ENCODE results near the gene AGER. TPM values are rescaled to one million over a fixed set of nuclear protein-coding genes. Genes with fewer than 3 reads are reported as not detected.
A peak's percentile ranks its signal among the peaks of the same experiment; 100 is the strongest.
"Not testable (repeated sequence)": the region's sequence is repeated elsewhere in the genome, so short reads cannot be mapped to it uniquely, and the experiment has no call there.

The AGER gene
- total RNA-seq, 2 donors from 2014 or later: 3.0 to 4.9 TPM

DNA sequence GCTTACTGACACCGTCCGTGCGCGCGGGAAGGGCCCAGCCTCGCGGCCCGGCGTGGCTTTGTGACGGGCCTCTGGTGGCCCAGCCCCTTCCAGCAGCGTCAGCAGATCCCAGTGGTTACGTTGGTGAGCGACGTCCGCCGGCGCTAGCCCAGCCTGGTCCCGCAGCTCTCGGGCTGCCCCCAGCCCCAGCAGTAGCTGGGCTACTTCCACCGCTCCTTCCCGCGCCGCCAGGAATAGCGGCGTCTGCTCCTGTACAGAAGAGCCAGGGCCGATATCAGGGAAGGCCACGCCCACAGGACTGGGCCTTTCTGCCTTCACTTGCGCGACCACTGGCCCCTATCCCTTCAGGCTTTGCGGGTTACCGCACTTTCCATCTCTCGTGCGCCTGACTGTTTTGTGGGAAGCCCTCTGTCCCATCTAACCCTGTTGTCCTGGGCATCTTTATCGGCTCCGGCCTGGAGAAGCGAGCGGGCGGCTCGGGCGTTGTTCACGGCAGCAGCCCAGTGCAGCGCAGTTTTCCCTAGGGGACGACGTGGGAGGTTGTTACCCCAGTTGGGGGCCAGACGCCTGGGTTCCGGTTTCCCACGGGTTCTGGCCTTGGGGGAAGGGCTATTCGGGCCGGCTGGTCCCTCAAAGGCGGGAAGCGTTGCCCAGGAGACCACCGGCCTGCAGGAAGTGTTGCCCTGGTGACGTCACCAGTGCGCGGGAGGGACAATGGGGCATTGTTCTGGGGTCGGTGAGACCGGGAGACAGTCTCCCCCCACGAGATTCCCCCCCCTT, 12.0 kb upstream of the AGER start:
- DNase-seq (peak; percentile 87 to 93 (median 90)), ATAC-seq (peak; percentile 34)
- H3K4me1 ChIP-seq: peaks cover 21% of the 10 kb centered on the region
- peak overlapping the region; percentile 10 to 61 for H3K4me3 ChIP-seq
- peak overlapping the region; percentile 95 to 100 (median 99) for H3K27ac ChIP-seq
- TF ChIP-seq POLR2A (IDR thresholded peaks at IDR 0.05): peak; percentile 97 to 99 (median 99)
- TF ChIP-seq, protein P1, sequence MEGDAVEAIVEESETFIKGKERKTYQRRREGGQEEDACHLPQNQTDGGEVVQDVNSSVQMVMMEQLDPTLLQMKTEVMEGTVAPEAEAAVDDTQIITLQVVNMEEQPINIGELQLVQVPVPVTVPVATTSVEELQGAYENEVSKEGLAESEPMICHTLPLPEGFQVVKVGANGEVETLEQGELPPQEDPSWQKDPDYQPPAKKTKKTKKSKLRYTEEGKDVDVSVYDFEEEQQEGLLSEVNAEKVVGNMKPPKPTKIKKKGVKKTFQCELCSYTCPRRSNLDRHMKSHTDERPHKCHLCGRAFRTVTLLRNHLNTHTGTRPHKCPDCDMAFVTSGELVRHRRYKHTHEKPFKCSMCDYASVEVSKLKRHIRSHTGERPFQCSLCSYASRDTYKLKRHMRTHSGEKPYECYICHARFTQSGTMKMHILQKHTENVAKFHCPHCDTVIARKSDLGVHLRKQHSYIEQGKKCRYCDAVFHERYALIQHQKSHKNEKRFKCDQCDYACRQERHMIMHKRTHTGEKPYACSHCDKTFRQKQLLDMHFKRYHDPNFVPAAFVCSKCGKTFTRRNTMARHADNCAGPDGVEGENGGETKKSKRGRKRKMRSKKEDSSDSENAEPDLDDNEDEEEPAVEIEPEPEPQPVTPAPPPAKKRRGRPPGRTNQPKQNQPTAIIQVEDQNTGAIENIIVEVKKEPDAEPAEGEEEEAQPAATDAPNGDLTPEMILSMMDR (IDR thresholded peaks at IDR 0.05): peak in 1 of 7 experiments; percentile 9
- 0% methylated on average over 2 to 58 of the region's 58 CpGs for WGBS, 2 donors
- no peaks in the 10 kb centered on the region for H3K36me3 ChIP-seq (replicated peaks in 1 of 2; ENCODE audit: insufficient read depth in 1 of 2, low read depth in 2 of 2)
- H3K9me3 ChIP-seq: no peaks in the 10 kb centered on the region
- no peaks in the 10 kb centered on the region for H3K27me3 ChIP-seq
- intact Hi-C loops (cut with DNase I): no loop called here

DNA sequence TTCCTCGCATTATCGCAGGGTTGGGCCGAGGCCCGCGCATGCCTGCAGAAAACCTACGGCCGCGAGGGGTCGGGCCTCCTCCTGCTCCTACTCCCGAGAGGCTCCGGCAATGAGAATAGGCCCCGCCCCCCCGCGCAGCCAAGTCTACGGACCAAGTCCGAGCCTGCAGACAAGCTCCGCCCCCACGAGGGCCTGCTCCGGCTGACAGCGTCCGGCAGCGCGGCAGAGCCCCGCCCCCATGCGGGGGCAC, 11.5 kb upstream of the AGER start:
- Histone ChIP-seq H3K27me3 (no peaks in the 10 kb centered on the region), H3K36me3 (replicated peaks in 1 of 2; ENCODE audit: insufficient read depth in 1 of 2, low read depth in 2 of 2) (no peaks in the 10 kb centered on the region), H3K4me1 (peaks cover 26% of the 10 kb centered on the region), H3K4me3 (no peak overlapping the region), H3K9me3 (no peaks in the 10 kb centered on the region), H3K27ac (peak overlapping the region; percentile 95 to 100 (median 99))
- DNase-seq (peak; percentile 100), ATAC-seq (peak; percentile 90)
- intact Hi-C loops (cut with DNase I): no loop called here
- WGBS, 2 donors: 0% methylated on average over 25 of the region's 25 CpGs; no CpG with 5 or more reads in 1 of the 2 donors
- TF ChIP-seq, protein P1 (IDR thresholded peaks at IDR 0.05): peak; percentile 30 to 96 (median 78)
- no peak for TF ChIP-seq POLR2A (IDR thresholded peaks at IDR 0.05)

DNA sequence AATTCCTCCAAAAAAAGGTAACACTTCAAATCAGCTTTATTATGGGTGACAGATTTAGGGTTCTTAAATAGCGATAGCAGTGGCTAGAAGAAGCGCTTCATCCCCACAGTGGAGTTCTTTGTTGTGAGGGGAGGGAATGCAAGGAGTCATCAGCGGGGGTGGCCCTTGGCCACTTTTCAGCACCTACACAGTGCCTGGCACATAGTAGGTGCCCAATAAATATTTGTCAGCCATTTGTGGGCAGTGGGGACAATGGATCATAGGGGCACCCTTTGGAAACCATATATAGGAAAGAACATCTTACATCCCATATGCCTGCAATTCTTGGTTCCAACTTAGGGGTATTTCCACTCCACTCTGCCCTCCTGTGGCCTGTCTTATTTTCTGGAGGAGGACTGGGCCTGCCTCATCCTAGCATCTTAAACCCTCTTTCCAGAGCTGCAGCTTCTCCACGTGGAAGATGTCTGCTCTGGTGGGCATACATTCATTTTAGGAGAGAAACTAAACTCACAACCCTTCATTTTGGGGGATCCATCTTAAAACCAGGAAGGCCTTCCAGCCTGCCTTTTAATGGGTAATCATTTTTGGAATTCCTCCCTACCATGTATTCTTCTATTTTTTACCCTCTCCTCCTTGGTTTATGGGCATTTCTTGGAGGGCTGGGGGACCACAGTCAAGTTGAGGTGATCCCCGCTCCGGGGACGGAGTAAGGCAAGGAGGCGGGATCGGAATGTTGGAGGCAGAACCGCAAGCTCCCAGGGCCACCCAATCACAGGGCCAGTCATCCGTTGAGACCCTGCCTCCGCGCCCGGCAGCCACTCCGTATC, 11.0 kb upstream of the AGER start:
- peak in 3 of 4 donors; percentile 41 to 54 (median 51) for DNase-seq

DNA sequence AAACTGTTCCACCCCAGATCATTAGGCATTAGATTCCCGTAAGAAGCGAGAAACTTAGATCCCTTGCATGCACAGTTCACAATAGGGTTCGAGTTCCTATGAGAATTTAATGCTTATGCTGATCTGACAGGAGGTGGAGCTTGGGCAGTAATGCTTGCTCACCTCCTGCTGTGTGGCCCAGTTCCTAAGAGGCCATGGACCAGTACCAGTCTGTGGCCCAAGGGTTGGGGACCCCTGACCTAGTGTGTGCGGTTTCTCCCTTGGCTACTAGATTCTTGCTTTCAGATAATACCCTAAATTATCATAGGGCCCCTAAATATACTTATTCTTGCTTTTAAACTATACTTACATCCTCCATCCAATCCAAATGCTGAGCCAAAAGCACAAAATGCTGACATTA, 10.3 kb upstream of the AGER start:
- H3K4me3 ChIP-seq: no peak overlapping the region
- H3K9me3 ChIP-seq: no peaks in the 10 kb centered on the region
- DNase-seq (no peak), ATAC-seq (no peak)
- H3K27me3 ChIP-seq: no peaks in the 10 kb centered on the region
- WGBS, 2 donors: 86 to 90% methylated on average over 4 of the region's 4 CpGs
- intact Hi-C loops (cut with DNase I): no loop called here
- TF ChIP-seq, protein P1 (IDR thresholded peaks at IDR 0.05): no peak
- TF ChIP-seq POLR2A (IDR thresholded peaks at IDR 0.05): no peak
- H3K27ac ChIP-seq: peak overlapping the region in 3 of 4 donors; percentile 74 to 100 (median 100)
- peaks cover 29% of the 10 kb centered on the region for H3K4me1 ChIP-seq
- H3K36me3 ChIP-seq (replicated peaks in 1 of 2; ENCODE audit: insufficient read depth in 1 of 2, low read depth in 2 of 2): no peaks in the 10 kb centered on the region

More for the DNA sequence above, 11.0 kb upstream of the AGER start:
- Histone ChIP-seq H3K9me3 (no peaks in the 10 kb centered on the region), H3K36me3 (replicated peaks in 1 of 2; ENCODE audit: insufficient read depth in 1 of 2, low read depth in 2 of 2) (no peaks in the 10 kb centered on the region), H3K27ac (peak overlapping the region; percentile 74 to 100 (median 88)), H3K27me3 (no peaks in the 10 kb centered on the region), H3K4me3 (no peak overlapping the region), H3K4me1 (peaks cover 28% of the 10 kb centered on the region)
- WGBS, 2 donors: 15 to 18% methylated on average over 13 to 15 of the region's 15 CpGs
- intact Hi-C loops (cut with DNase I): no loop called here
- no peak for ATAC-seq
- TF ChIP-seq, protein P1 (IDR thresholded peaks at IDR 0.05): peak in 4 of 7 experiments; percentile 47 to 56 (median 52)
- no peak for TF ChIP-seq POLR2A (IDR thresholded peaks at IDR 0.05)

DNA sequence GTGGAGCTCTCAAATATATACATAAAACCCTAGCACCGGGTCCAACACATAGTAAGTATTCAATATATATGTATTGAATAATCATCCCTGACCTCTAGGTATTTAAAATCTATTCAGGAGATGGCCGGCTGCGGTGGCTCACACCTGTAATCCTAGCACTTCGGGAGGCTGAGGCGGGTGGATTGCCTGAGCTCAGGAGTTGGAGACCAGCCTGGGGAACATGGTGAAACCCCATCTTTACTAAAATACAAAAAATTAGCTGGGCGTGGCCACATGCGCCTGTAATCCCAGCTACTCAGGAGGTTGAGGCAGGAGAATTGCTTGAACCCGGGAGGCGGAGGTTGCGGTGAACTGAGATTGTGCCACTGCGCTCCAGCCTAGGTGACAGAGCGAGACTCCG, 9.0 kb upstream of the AGER start:
- 66 to 77% methylated on average over 13 of the region's 13 CpGs for WGBS, 2 donors
- ATAC-seq; H3K27me3 ChIP-seq; DNase-seq; H3K36me3 ChIP-seq (replicated peaks in 1 of 2; ENCODE audit: insufficient read depth in 1 of 2, low read depth in 2 of 2); intact Hi-C loops (cut with DNase I); H3K9me3 ChIP-seq; H3K4me3 ChIP-seq: not testable (repeated sequence)
- Histone ChIP-seq H3K27ac (peak overlapping the region in 3 of 4 donors; percentile 1 to 88 (median 24)), H3K4me1 (peaks cover 42% of the 10 kb centered on the region)
